ENCODE results near the gene HCN2. TPM values are rescaled to one million over a fixed set of nuclear protein-coding genes. Genes with fewer than 3 reads are reported as not detected.

The HCN2 gene
- total RNA-seq, 2 donors from 2014 or later, result 0.17 to 0.40 TPM

- H3K4me3 ChIP-seq, result no peak overlapping the region
- DNase-seq, result no peak
- H3K36me3 ChIP-seq, result peaks cover 13% of the 10 kb centered on the region
Observed at GRCh38 chr19:621819-622218, 32.1 kb downstream of the HCN2 start.

GRCh38 chr19:622666-623065 lies 33.0 kb downstream of the HCN2 start:
- no peak for TF ChIP-seq CTCF (IDR thresholded peaks at IDR 0.05)
- no peaks in the 10 kb centered on the region for H3K4me1 ChIP-seq
- intact Hi-C loops (cut with DNase I), result no loop called here
- peaks cover 13% of the 10 kb centered on the region for H3K36me3 ChIP-seq
- no peak for DNase-seq
- no peak overlapping the region for H3K27ac ChIP-seq
- H3K9ac ChIP-seq (ENCODE audit: low read depth in 2 of 2, low read length in 2 of 2), result no peak overlapping the region
- H3K9me3 ChIP-seq, result no peaks in the 10 kb centered on the region
- no peak overlapping the region for H3K4me3 ChIP-seq
- H3K27me3 ChIP-seq, result no peaks in the 10 kb centered on the region

More at GRCh38 chr19:621819-622218, 32.1 kb downstream of the HCN2 start:
- no peaks in the 10 kb centered on the region for H3K27me3 ChIP-seq
- H3K4me1 ChIP-seq, result no peaks in the 10 kb centered on the region
- no peak overlapping the region for H3K9ac ChIP-seq (ENCODE audit: low read depth in 2 of 2, low read length in 2 of 2)
- TF ChIP-seq CTCF (IDR thresholded peaks at IDR 0.05), result no peak
- intact Hi-C loops (cut with DNase I), result no loop called here
- no peaks in the 10 kb centered on the region for H3K9me3 ChIP-seq
- H3K27ac ChIP-seq, result no peak overlapping the region

GRCh38 chr19:623175-623916 lies 33.7 kb downstream of the HCN2 start:
- DNase-seq, result no peak
- intact Hi-C loops (cut with DNase I), result no loop called here
- peaks cover 13% of the 10 kb centered on the region for H3K36me3 ChIP-seq

GRCh38 chr19:623974-624373 lies 34.3 kb downstream of the HCN2 start:
- no peak for TF ChIP-seq CTCF (IDR thresholded peaks at IDR 0.05)
- Histone ChIP-seq H3K27me3 (no peaks in the 10 kb centered on the region), H3K4me1 (no peaks in the 10 kb centered on the region), H3K4me3 (no peak overlapping the region), H3K36me3 (peaks cover 13% of the 10 kb centered on the region), H3K9me3 (no peaks in the 10 kb centered on the region), H3K9ac (ENCODE audit: low read depth in 2 of 2, low read length in 2 of 2) (no peak overlapping the region), H3K27ac (no peak overlapping the region)
- intact Hi-C loops (cut with DNase I), result no loop called here
- no peak for DNase-seq

More at GRCh38 chr19:623175-623916, 33.7 kb downstream of the HCN2 start:
- no peaks in the 10 kb centered on the region for H3K9me3 ChIP-seq
- no peak overlapping the region for H3K9ac ChIP-seq (ENCODE audit: low read depth in 2 of 2, low read length in 2 of 2)
- no peaks in the 10 kb centered on the region for H3K4me1 ChIP-seq
- TF ChIP-seq CTCF (IDR thresholded peaks at IDR 0.05), result no peak
- H3K27ac ChIP-seq, result no peak overlapping the region
- H3K27me3 ChIP-seq, result no peaks in the 10 kb centered on the region
- H3K4me3 ChIP-seq, result no peak overlapping the region

- no peaks in the 10 kb centered on the region for H3K9me3 ChIP-seq
- no peak overlapping the region for H3K4me3 ChIP-seq
- DNase-seq, result no peak
- peaks cover 13% of the 10 kb centered on the region for H3K36me3 ChIP-seq
- H3K27ac ChIP-seq, result no peak overlapping the region
- H3K9ac ChIP-seq (ENCODE audit: low read depth in 2 of 2, low read length in 2 of 2), result no peak overlapping the region
- no peaks in the 10 kb centered on the region for H3K4me1 ChIP-seq
- no peaks in the 10 kb centered on the region for H3K27me3 ChIP-seq
- intact Hi-C loops (cut with DNase I), result no loop called here
- TF ChIP-seq CTCF (IDR thresholded peaks at IDR 0.05), result no peak
Observed at GRCh38 chr19:624433-625109, 34.9 kb downstream of the HCN2 start.

Measured in colonic mucosa (tissue), 4 donors.